ENCODE measurements around the gene STRBP. TPM values are rescaled to one million over a fixed set of nuclear protein-coding genes. Genes with fewer than 3 reads are reported as not detected.

Gene STRBP
- total RNA-seq, result 1 to 10 TPM; 2.8 to 3.3 TPM

DNA sequence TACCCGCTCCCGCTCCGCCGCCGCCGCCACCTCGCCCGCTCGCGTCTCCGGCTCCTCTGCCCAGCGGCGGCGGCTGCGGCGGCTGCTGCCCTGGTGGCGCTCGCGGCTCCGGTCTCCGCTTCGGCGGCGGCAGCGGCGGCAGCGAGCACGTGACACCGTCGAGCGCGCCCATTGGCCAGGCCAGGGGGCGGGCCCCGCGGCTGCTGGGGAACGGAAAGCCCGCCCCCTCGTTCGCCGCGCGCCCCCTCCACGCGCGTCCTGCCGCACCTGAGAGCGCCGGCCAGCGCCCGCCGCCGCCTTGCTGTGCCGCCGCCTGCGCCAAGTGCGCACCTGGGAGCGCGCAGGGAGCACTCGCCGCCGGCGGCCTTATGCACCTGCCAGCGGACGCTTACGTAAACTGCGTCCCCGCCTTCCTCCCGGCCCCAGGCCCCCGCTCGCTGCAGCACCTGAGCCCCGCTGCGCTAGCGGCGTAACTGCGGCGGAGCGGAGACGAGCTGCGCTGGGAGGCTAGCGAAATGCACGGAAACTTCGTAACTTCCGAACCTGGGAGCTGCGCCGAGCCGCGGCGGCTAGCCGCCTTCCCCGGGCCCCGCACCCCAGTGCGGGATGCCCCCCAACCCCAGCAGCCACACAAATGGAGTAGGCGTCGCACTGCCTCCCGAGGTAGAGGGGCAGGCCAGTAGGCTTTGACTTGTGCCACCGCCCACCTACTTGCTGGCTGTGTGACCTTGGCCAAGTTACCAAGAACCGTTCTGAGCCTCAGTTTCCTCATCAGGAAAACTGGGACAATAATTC, at the start of gene STRBP:
Gene STRBP (minus strand): TSS at position 122 of the 795 bp plus-strand sequence. CDS start 84,452 bp downstream, outside the sequence.
- no peak within 1 kb of the TSS for H3K27ac ChIP-seq
- H3K4me1 ChIP-seq (ENCODE audit: control insufficient read depth in 1 of 2, low read depth in 2 of 2), result peaks cover 0 to 4% of the 10 kb centered on the region in 2 donors
- TF ChIP-seq, protein P1, sequence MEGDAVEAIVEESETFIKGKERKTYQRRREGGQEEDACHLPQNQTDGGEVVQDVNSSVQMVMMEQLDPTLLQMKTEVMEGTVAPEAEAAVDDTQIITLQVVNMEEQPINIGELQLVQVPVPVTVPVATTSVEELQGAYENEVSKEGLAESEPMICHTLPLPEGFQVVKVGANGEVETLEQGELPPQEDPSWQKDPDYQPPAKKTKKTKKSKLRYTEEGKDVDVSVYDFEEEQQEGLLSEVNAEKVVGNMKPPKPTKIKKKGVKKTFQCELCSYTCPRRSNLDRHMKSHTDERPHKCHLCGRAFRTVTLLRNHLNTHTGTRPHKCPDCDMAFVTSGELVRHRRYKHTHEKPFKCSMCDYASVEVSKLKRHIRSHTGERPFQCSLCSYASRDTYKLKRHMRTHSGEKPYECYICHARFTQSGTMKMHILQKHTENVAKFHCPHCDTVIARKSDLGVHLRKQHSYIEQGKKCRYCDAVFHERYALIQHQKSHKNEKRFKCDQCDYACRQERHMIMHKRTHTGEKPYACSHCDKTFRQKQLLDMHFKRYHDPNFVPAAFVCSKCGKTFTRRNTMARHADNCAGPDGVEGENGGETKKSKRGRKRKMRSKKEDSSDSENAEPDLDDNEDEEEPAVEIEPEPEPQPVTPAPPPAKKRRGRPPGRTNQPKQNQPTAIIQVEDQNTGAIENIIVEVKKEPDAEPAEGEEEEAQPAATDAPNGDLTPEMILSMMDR (IDR thresholded peaks at IDR 0.05), result no peak
- peak within 1 kb of the TSS; percentile 99 for H3K4me3 ChIP-seq
- no peaks in the 10 kb centered on the region for H3K36me3 ChIP-seq
- no peaks in the 10 kb centered on the region for H3K9me3 ChIP-seq
- DNase-seq (ENCODE audit: low spot score) (peak; percentile 44), ATAC-seq (ENCODE audit: insufficient number of reproducible peaks, low FRiP score, low read depth) (peak; percentile 85)
- no peaks in the 10 kb centered on the region for H3K27me3 ChIP-seq (replicated peaks; ENCODE audit: insufficient read depth)

DNA sequence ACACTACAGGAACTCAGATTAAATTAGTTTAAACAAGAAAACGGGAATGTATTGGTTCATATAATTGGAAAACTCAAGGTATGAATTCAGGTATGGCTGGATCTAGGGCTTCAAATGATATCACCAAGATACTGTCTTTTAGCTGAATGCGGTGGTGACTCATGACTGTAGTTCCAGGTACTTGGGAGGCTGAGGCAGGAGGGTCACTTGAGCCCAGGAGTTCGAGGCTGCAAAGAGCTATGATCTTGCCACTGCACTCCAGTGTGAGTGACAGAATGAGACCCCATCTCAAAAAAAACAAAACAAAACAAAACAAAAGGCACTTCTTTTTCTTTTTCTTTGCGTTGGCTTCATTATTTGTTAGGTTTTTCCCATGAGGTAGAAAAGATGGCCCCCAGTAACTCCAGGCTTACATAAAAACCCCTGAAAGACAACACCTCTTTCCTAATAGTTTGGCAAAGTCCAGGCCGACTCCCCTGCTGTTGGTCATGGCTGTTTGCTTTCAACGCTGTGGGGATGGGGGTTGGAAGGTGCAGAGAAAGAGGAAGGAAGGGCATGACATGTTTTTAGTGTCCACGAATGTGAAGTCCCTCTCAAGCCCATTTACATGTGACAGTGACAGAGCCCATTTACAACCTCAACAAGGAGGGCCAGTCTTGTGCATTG, 47.8 kb upstream of the STRBP start:
- Histone ChIP-seq H3K4me3 (no peak overlapping the region), H3K27me3 (replicated peaks; ENCODE audit: insufficient read depth) (no peaks in the 10 kb centered on the region), H3K36me3 (no peaks in the 10 kb centered on the region), H3K9me3 (no peaks in the 10 kb centered on the region), H3K27ac (no peak overlapping the region), H3K4me1 (ENCODE audit: control insufficient read depth in 1 of 2, low read depth in 2 of 2) (peaks cover 0 to 9% of the 10 kb centered on the region in 2 donors)
- TF ChIP-seq, protein P1 (IDR thresholded peaks at IDR 0.05), result no peak
- ATAC-seq (ENCODE audit: insufficient number of reproducible peaks, low FRiP score, low read depth) (no peak), DNase-seq (ENCODE audit: low spot score) (no peak)

DNA sequence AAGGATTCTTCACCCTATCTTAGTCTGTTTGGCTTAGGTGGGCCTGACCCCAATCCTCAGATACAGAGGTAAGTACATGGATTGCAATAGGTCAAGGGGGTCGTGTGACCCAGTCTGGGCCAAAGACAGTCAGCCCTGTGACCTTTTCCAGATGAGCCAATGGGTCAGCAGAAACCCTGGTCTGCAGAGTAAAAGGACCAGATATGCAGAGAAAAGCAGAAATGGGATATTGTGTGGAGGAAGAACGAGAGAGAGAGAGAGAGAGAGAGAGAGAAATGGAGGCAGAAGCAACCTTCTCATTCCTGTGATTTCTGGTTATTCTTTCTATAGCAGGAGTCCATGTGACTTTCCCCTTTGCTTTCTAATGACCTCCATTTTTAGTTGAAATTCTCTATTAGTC, 47.2 kb upstream of the STRBP start:
- TF ChIP-seq, protein P1 (IDR thresholded peaks at IDR 0.05), result no peak
- DNase-seq (ENCODE audit: low spot score) (no peak), ATAC-seq (ENCODE audit: insufficient number of reproducible peaks, low FRiP score, low read depth) (no peak)
- Histone ChIP-seq H3K36me3 (no peaks in the 10 kb centered on the region), H3K4me1 (ENCODE audit: control insufficient read depth in 1 of 2, low read depth in 2 of 2) (peaks cover 0 to 9% of the 10 kb centered on the region in 2 donors), H3K27ac (no peak overlapping the region), H3K9me3 (no peaks in the 10 kb centered on the region), H3K4me3 (no peak overlapping the region), H3K27me3 (replicated peaks; ENCODE audit: insufficient read depth) (no peaks in the 10 kb centered on the region)

DNA sequence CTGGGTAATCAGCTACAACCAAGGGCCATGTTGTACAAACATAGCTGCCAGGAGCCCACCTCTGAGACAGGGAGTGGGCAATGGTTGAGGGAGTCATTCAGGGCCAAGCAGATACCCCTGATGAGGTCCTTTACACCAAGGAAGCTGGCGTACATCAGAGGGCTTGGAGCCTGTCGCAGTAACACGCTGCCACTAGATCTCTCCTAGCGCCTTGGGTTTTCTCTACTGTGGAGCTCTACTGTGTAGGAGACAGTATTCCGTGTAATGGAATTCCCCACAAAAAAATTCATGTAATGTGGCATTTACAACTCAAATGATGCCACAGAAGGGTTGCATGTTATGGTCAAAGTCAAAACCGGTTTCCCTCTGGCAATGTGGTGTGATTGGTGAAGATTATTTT, 46.2 kb upstream of the STRBP start:
- H3K36me3 ChIP-seq, result no peaks in the 10 kb centered on the region
- no peak overlapping the region for H3K4me3 ChIP-seq
- ATAC-seq (ENCODE audit: insufficient number of reproducible peaks, low FRiP score, low read depth) (no peak), DNase-seq (ENCODE audit: low spot score) (no peak)
- no peaks in the 10 kb centered on the region for H3K27me3 ChIP-seq (replicated peaks; ENCODE audit: insufficient read depth)
- no peaks in the 10 kb centered on the region for H3K9me3 ChIP-seq
- peaks cover 0 to 9% of the 10 kb centered on the region in 2 donors for H3K4me1 ChIP-seq (ENCODE audit: control insufficient read depth in 1 of 2, low read depth in 2 of 2)
- H3K27ac ChIP-seq, result no peak overlapping the region
- TF ChIP-seq, protein P1 (IDR thresholded peaks at IDR 0.05), result no peak

DNA sequence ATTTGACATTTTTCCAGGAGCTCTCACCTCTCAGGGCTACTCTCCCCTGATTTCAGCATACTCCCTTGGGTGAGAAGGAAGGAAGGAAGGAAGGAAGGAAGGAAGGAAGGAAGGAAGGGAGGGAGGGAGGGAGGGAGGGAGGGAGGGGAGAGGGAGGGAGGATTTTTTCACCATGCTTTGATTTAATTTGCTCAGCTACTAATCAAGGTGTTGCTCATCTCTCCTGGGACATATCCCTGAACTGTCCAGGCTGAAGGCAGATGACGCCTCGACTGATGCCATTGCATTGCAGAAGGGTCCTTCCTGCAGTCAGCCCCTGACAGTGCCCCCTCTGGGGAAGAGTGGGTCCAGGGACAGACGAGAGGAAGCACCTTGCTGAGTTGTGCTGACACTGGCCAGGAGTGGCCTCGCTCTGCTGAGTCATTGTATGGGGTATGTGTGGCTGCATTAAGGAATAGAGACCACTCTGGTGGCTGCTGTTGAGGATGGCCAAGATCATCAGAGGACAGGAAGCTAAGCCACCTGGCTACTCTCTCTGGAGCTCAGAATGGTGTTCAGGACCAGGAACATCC, 44.0 kb upstream of the STRBP start:
- ATAC-seq (ENCODE audit: insufficient number of reproducible peaks, low FRiP score, low read depth) (no peak), DNase-seq (ENCODE audit: low spot score) (no peak)
- Histone ChIP-seq H3K27ac (no peak overlapping the region), H3K4me1 (ENCODE audit: control insufficient read depth in 1 of 2, low read depth in 2 of 2) (no peaks in the 10 kb centered on the region), H3K4me3 (no peak overlapping the region), H3K27me3 (replicated peaks; ENCODE audit: insufficient read depth) (no peaks in the 10 kb centered on the region), H3K9me3 (no peaks in the 10 kb centered on the region), H3K36me3 (no peaks in the 10 kb centered on the region)
- TF ChIP-seq, protein P1 (IDR thresholded peaks at IDR 0.05), result no peak
